ENCODE measurements around the gene ADAM8.
"Not testable (repeated sequence)": the region's sequence is repeated elsewhere in the genome, so short reads cannot be mapped to it uniquely, and the experiment has no call there.

ADAM8 gene

GRCh38 chr10:133221756-133222155 lies 54.9 kb downstream of the ADAM8 start:
- H3K27ac ChIP-seq (ENCODE audit: low read length); H3K27me3 ChIP-seq (ENCODE audit: control insufficient read depth, insufficient read depth, low read length); H3K9me3 ChIP-seq (ENCODE audit: control insufficient read depth, insufficient read depth, low read length); H3K4me1 ChIP-seq (ENCODE audit: control insufficient read depth, insufficient read depth, low read length); H3K36me3 ChIP-seq (ENCODE audit: control insufficient read depth, insufficient read depth, low read length); H3K4me3 ChIP-seq (ENCODE audit: low read length); DNase-seq (ENCODE audit: low read depth, low spot score): not testable (repeated sequence)
- no CpG with 5 or more reads among the region's 22 CpGs for WGBS (ENCODE audit: insufficient coverage, insufficient read length)

GRCh38 chr10:133221331-133221730 lies 55.3 kb downstream of the ADAM8 start:
- DNase-seq (ENCODE audit: low read depth, low spot score), result no peak
- Histone ChIP-seq H3K27ac (ENCODE audit: low read length) (no peak overlapping the region), H3K4me1 (ENCODE audit: control insufficient read depth, insufficient read depth, low read length) (peaks cover 5% of the 10 kb centered on the region; the same call in 1 of the 2 replicates), H3K9me3 (ENCODE audit: control insufficient read depth, insufficient read depth, low read length) (no peaks in the 10 kb centered on the region), H3K27me3 (ENCODE audit: control insufficient read depth, insufficient read depth, low read length) (no peaks in the 10 kb centered on the region), H3K4me3 (ENCODE audit: low read length) (no peak overlapping the region), H3K36me3 (ENCODE audit: control insufficient read depth, insufficient read depth, low read length) (no peaks in the 10 kb centered on the region)
- no CpG with 5 or more reads among the region's 11 CpGs for WGBS (ENCODE audit: insufficient coverage, insufficient read length)

DNA sequence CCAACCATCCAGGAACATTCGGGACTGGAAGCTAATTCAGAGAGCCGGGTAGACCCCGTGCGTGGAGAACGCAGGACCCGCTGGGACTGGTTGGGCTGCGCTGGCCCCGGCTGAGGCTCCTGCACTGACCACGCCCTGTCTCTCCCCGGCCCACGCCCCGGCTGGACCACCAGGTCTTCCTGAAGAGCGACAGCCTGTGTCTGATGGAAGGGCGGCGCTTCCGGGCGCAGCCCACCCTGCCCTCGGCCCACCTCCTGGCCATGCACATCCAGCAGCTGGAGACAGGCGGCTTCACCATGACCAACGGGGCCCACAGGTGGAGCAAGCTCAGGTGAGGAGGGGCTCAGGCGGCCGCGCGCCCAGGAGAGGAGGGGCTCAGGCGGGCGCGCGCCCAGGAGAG lies 56.9 kb downstream of the ADAM8 start:
- Histone ChIP-seq H3K4me3 (ENCODE audit: low read length) (no peak overlapping the region), H3K9me3 (ENCODE audit: control insufficient read depth, insufficient read depth, low read length) (no peaks in the 10 kb centered on the region), H3K4me1 (ENCODE audit: control insufficient read depth, insufficient read depth, low read length) (peaks cover 5% of the 10 kb centered on the region; the same call in 1 of the 2 replicates), H3K36me3 (ENCODE audit: control insufficient read depth, insufficient read depth, low read length) (no peaks in the 10 kb centered on the region), H3K27ac (ENCODE audit: low read length) (no peak overlapping the region), H3K27me3 (ENCODE audit: control insufficient read depth, insufficient read depth, low read length) (no peaks in the 10 kb centered on the region)
- no CpG with 5 or more reads among the region's 28 CpGs for WGBS (ENCODE audit: insufficient coverage, insufficient read length)
- DNase-seq (ENCODE audit: low read depth, low spot score), result no peak

DNA sequence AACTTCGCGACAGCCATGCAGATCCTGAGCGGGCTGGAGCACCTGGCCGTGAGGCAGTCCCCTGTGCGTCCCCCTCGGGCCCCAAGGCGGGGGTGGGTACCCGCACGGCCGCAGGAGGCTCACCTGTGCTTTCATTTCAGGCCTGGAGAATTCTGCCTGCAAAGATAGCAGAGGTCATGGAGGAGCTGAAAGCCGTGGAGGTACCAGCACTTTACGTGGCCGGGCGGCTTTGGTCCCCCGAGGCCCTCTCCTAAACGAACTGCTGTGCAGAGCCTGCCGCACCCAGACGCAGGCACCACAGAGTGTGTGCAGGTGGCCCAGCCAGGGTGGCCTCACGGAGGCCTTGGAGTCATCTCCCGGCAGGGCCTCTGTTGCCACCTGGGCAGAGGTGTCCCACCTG lies 57.8 kb downstream of the ADAM8 start:
- no peaks in the 10 kb centered on the region for H3K36me3 ChIP-seq (ENCODE audit: control insufficient read depth, insufficient read depth, low read length)
- H3K27ac ChIP-seq (ENCODE audit: low read length), result no peak overlapping the region
- H3K4me3 ChIP-seq (ENCODE audit: low read length), result no peak overlapping the region
- no peaks in the 10 kb centered on the region for H3K9me3 ChIP-seq (ENCODE audit: control insufficient read depth, insufficient read depth, low read length)
- DNase-seq (ENCODE audit: low read depth, low spot score), result no peak
- no peaks in the 10 kb centered on the region for H3K27me3 ChIP-seq (ENCODE audit: control insufficient read depth, insufficient read depth, low read length)
- H3K4me1 ChIP-seq (ENCODE audit: control insufficient read depth, insufficient read depth, low read length), result peaks cover 5% of the 10 kb centered on the region; the same call in 1 of the 2 replicates
- WGBS (ENCODE audit: insufficient coverage, insufficient read length), result no CpG with 5 or more reads among the region's 20 CpGs

- Histone ChIP-seq H3K36me3 (ENCODE audit: control insufficient read depth, insufficient read depth, low read length) (no peaks in the 10 kb centered on the region), H3K27me3 (ENCODE audit: control insufficient read depth, insufficient read depth, low read length) (no peaks in the 10 kb centered on the region)
- WGBS (ENCODE audit: insufficient coverage, insufficient read length), result no CpG with 5 or more reads among the region's 25 CpGs
Observed at GRCh38 chr10:133217800-133218589, 58.7 kb downstream of the ADAM8 start.

DNA sequence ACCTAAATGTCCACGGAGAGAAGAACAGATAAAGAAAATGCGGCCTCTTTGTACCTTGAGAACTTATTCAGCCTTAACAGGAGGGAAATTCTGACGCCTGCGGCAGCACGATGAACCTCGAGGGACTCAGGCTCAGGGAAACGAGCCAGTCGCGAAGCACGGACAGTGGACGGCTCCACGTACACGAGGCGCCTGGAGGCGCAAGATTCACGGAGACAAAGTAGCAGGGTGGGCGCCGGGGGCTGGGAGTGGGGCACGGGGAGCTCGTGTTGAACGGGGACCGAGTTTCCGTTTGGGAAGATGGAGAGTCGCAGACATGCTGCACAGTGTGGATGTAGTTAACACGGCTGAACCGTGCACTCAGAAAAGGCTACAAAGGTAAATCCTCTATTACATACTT lies 59.9 kb downstream of the ADAM8 start:
- no peak for DNase-seq (ENCODE audit: low read depth, low spot score)
- Histone ChIP-seq H3K4me3 (ENCODE audit: low read length) (no peak overlapping the region), H3K36me3 (ENCODE audit: control insufficient read depth, insufficient read depth, low read length) (no peaks in the 10 kb centered on the region), H3K4me1 (ENCODE audit: control insufficient read depth, insufficient read depth, low read length) (peaks cover 5% of the 10 kb centered on the region; the same call in 1 of the 2 replicates), H3K27me3 (ENCODE audit: control insufficient read depth, insufficient read depth, low read length) (no peaks in the 10 kb centered on the region), H3K27ac (ENCODE audit: low read length) (no peak overlapping the region), H3K9me3 (ENCODE audit: control insufficient read depth, insufficient read depth, low read length) (no peaks in the 10 kb centered on the region)
- no CpG with 5 or more reads among the region's 26 CpGs for WGBS (ENCODE audit: insufficient coverage, insufficient read length)

More at GRCh38 chr10:133217800-133218589, 58.7 kb downstream of the ADAM8 start:
- Histone ChIP-seq H3K4me3 (ENCODE audit: low read length) (no peak overlapping the region), H3K27ac (ENCODE audit: low read length) (no peak overlapping the region), H3K4me1 (ENCODE audit: control insufficient read depth, insufficient read depth, low read length) (peaks cover 5% of the 10 kb centered on the region; the same call in 1 of the 2 replicates), H3K9me3 (ENCODE audit: control insufficient read depth, insufficient read depth, low read length) (no peaks in the 10 kb centered on the region)
- no peak for DNase-seq (ENCODE audit: low read depth, low spot score)

DNA sequence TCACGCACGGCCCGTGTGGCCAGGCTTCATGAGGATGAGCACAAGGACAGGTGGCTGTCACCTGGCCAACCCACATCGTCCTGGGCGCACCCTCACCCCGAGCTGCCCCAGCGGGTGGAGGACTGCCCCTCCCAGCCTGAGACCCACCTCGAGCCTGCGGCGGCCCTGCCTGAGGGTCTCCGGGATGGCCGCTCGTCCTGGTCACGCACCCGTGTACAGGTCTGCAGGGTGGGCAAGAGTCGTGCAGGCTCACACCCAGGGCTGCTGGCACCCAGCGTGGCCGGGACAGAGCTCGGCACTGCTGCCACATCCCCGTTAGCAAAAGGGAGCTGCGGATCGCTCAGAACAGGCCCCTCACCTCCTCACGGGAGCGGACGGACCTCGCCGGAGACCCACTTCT lies 61.1 kb downstream of the ADAM8 start:
- no CpG with 5 or more reads among the region's 27 CpGs for WGBS (ENCODE audit: insufficient coverage, insufficient read length)
- Histone ChIP-seq H3K27ac (ENCODE audit: low read length) (no peak overlapping the region), H3K9me3 (ENCODE audit: control insufficient read depth, insufficient read depth, low read length) (no peaks in the 10 kb centered on the region), H3K4me3 (ENCODE audit: low read length) (no peak overlapping the region), H3K36me3 (ENCODE audit: control insufficient read depth, insufficient read depth, low read length) (no peaks in the 10 kb centered on the region), H3K4me1 (ENCODE audit: control insufficient read depth, insufficient read depth, low read length) (peaks cover 5% of the 10 kb centered on the region; the same call in 1 of the 2 replicates), H3K27me3 (ENCODE audit: control insufficient read depth, insufficient read depth, low read length) (no peaks in the 10 kb centered on the region)
- DNase-seq (ENCODE audit: low read depth, low spot score), result no peak

DNA sequence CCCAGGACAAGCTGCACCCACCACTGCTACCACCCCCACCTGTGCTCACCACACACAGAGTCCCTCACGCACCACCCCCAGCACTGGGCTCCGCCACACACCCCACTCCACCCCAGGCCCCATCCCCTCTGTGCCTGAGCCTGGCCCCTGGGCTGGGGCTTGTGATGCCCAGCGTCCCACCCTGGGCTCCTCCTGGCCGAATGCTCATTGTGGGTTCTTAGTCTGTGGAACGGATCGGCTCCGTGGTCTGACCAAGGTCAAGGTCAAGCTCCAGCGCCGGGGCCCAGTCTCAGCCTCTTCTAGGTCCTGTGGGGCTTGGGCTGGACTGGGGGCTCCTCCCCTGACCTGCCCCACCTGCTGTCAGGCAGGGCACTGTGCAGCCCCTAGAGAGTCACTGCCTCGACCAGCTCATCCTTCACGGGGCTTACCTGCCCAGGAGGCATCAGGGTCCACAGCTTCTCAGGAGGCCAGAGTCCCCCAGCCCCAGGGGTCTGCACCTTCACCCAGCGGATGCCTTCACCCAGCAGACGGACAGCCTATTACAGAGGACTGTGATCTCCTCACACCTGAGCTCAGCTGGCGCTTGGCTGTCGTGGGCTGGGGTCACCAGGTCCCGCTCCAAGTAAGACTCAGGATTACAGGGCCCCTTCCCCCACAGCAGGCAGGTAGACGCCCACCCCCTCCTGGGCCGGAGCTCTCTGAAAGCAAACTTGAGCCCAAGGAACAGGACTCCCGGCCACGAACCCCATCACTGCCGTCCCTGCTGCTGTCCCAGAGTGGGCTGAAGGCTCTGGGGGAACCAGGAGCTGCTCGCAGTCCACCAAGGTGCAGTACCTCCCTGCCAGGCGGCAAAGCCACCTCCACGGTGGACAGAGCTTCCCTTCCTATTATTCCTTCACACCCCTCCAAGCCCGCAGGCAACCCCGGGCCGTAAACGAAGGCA lies 61.9 kb downstream of the ADAM8 start:
- no peak for DNase-seq (ENCODE audit: low read depth, low spot score)
- no peaks in the 10 kb centered on the region for H3K27me3 ChIP-seq (ENCODE audit: control insufficient read depth, insufficient read depth, low read length)
- no peaks in the 10 kb centered on the region for H3K36me3 ChIP-seq (ENCODE audit: control insufficient read depth, insufficient read depth, low read length)
- no peak overlapping the region for H3K27ac ChIP-seq (ENCODE audit: low read length)
- no CpG with 5 or more reads among the region's 28 CpGs for WGBS (ENCODE audit: insufficient coverage, insufficient read length)
- no peaks in the 10 kb centered on the region for H3K9me3 ChIP-seq (ENCODE audit: control insufficient read depth, insufficient read depth, low read length)
- no peak overlapping the region for H3K4me3 ChIP-seq (ENCODE audit: low read length)
- peaks cover 5% of the 10 kb centered on the region; the same call in 1 of the 2 replicates for H3K4me1 ChIP-seq (ENCODE audit: control insufficient read depth, insufficient read depth, low read length)

- WGBS (ENCODE audit: insufficient coverage, insufficient read length), result no CpG with 5 or more reads among the region's 32 CpGs
- DNase-seq (ENCODE audit: low read depth, low spot score), result no peak
- Histone ChIP-seq H3K27ac (ENCODE audit: low read length) (no peak overlapping the region), H3K4me1 (ENCODE audit: control insufficient read depth, insufficient read depth, low read length) (no peaks in the 10 kb centered on the region), H3K9me3 (ENCODE audit: control insufficient read depth, insufficient read depth, low read length) (no peaks in the 10 kb centered on the region), H3K4me3 (ENCODE audit: low read length) (no peak overlapping the region), H3K36me3 (ENCODE audit: control insufficient read depth, insufficient read depth, low read length) (no peaks in the 10 kb centered on the region), H3K27me3 (ENCODE audit: control insufficient read depth, insufficient read depth, low read length) (no peaks in the 10 kb centered on the region)
Observed at GRCh38 chr10:133213641-133214467, 62.8 kb downstream of the ADAM8 start.

Measured in iPS DF 6.9 (cell line).